Thoracic aorta (tissue), 2 donors: ENCODE data around the gene ZDHHC22. TPM values are rescaled to one million over a fixed set of nuclear protein-coding genes. Genes with fewer than 3 reads are reported as not detected.
A peak's percentile ranks its signal among the peaks of the same experiment; 100 is the strongest.

Source experiments
- ATAC-seq: fragments of 150-250 bp; one replicate; pipeline ENCODE4 v1.8.0; 2017; ENCODE audit warnings: low read depth; ENCODE audit not compliant: insufficient number of reproducible peaks, low FRiP score
- DNase-seq: peaks from one replicate; pipeline ENCODE4 v3.0.0-alpha.2; 2020; ENCODE audit warnings: low spot score
- H3K27ac ChIP-seq, 2 donors: fragments of 200-600 bp; sonication (generic); 1 replicate in 1 of 2; 2 replicates in 1 of 2; pipeline ENCODE4 v1.5.1; 2016; ENCODE audit warnings: mild to moderate bottlenecking in 2 of 2, moderate library complexity in 2 of 2
- H3K27me3 ChIP-seq: fragments of 200-600 bp; sonication (generic); replicated peaks from 2 replicates; pipeline ENCODE4 v1.6.0; 2016; ENCODE audit warnings: mild to moderate bottlenecking; ENCODE audit not compliant: insufficient read depth
- H3K36me3 ChIP-seq: fragments of 200-600 bp; sonication (generic); one replicate; pipeline ENCODE4 v1.5.1; 2016
- H3K4me1 ChIP-seq, 2 donors: fragments of 200-600 bp; sonication (generic); 1 replicate in 1 of 2; 2 replicates in 1 of 2; pipeline versions ENCODE4 v1.5.1 to v1.6.0; 2016; ENCODE audit warnings: low read depth in 2 of 2, mild to moderate bottlenecking in 1 of 2; ENCODE audit not compliant: control insufficient read depth in 1 of 2
- H3K4me3 ChIP-seq: fragments of 200-600 bp; sonication (generic); 2 replicates; pipeline ENCODE4 v1.5.1; 2016; ENCODE audit warnings: mild to moderate bottlenecking
- H3K9me3 ChIP-seq: fragments of 200-600 bp; sonication (generic); 2 replicates; pipeline ENCODE4 v1.5.1; 2016
- total RNA-seq, 2 donors: library from RNA; depleted of rRNA; stranded (reverse); fragments of >200 nt; gene quantifications; one replicate each; pipeline versions ENCODE4 v1.1.0 to v1.2.3, GENCODE V29; 2016
- TF ChIP-seq, protein P1 (sequence below): fragments of 200-600 bp; sonication (generic); IDR thresholded peaks from one replicate; pipeline ENCODE4 v1.5.1; 2019; ENCODE audit warnings: antibody characterized with exemption

ZDHHC22 gene, protein sequence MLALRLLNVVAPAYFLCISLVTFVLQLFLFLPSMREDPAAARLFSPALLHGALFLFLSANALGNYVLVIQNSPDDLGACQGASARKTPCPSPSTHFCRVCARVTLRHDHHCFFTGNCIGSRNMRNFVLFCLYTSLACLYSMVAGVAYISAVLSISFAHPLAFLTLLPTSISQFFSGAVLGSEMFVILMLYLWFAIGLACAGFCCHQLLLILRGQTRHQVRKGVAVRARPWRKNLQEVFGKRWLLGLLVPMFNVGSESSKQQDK
- total RNA-seq = not detected

GRCh38 chr14:77141214-77142004 lies at the start of gene ZDHHC22:
Gene ZDHHC22 (minus strand): TSS chr14:77141791. CDS start chr14:77139738, 2,053 bp downstream.
- ATAC-seq (no peak), DNase-seq (no peak)
- no peak within 1 kb of the TSS for H3K27ac ChIP-seq
- H3K9me3 ChIP-seq = no peaks in the 10 kb centered on the region
- TF ChIP-seq, protein P1, sequence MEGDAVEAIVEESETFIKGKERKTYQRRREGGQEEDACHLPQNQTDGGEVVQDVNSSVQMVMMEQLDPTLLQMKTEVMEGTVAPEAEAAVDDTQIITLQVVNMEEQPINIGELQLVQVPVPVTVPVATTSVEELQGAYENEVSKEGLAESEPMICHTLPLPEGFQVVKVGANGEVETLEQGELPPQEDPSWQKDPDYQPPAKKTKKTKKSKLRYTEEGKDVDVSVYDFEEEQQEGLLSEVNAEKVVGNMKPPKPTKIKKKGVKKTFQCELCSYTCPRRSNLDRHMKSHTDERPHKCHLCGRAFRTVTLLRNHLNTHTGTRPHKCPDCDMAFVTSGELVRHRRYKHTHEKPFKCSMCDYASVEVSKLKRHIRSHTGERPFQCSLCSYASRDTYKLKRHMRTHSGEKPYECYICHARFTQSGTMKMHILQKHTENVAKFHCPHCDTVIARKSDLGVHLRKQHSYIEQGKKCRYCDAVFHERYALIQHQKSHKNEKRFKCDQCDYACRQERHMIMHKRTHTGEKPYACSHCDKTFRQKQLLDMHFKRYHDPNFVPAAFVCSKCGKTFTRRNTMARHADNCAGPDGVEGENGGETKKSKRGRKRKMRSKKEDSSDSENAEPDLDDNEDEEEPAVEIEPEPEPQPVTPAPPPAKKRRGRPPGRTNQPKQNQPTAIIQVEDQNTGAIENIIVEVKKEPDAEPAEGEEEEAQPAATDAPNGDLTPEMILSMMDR = peak; percentile 44
- H3K4me1 ChIP-seq = peaks cover 20 to 28% of the 10 kb centered on the region in 2 donors
- peaks cover 16% of the 10 kb centered on the region for H3K27me3 ChIP-seq
- peak within 1 kb of the TSS; percentile 63 for H3K4me3 ChIP-seq
- no peaks in the 10 kb centered on the region for H3K36me3 ChIP-seq

- no peak for DNase-seq
- TF ChIP-seq, protein P1 = no peak
- no peaks in the 10 kb centered on the region for H3K36me3 ChIP-seq
Observed at GRCh38 chr14:77190977-77191376, 49.4 kb upstream of the ZDHHC22 start.

DNA sequence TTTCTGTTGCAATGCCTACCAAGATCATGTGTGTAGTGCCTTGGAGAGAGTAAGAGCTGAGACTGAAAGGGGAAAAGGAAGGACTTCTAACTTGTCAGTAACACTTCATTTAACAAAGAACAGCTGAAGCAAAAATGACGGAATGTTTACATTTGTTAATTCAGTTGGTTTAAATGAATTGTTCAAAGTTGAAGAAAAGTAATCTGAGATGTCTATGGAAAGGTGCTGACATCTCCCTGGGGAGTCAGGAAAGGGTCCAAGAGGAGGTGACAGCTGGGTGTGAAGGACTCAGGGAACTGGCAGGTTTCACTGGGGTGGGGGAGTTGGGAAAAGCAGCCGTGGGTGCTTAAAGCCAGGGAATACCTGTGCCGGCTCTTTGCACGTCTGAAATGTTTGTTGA lies 47.9 kb upstream of the ZDHHC22 start:
- Histone ChIP-seq H3K9me3 (no peaks in the 10 kb centered on the region), H3K36me3 (no peaks in the 10 kb centered on the region), H3K4me3 (no peak overlapping the region), H3K4me1 (no peaks in the 10 kb centered on the region), H3K27ac (no peak overlapping the region), H3K27me3 (no peaks in the 10 kb centered on the region)
- DNase-seq = no peak
- TF ChIP-seq, protein P1 = no peak
- ATAC-seq = no peak

More at GRCh38 chr14:77190977-77191376, 49.4 kb upstream of the ZDHHC22 start:
- H3K4me3 ChIP-seq = no peak overlapping the region
- ATAC-seq = no peak
- H3K4me1 ChIP-seq = no peaks in the 10 kb centered on the region
- H3K27ac ChIP-seq = no peak overlapping the region
- H3K9me3 ChIP-seq = no peaks in the 10 kb centered on the region
- no peaks in the 10 kb centered on the region for H3K27me3 ChIP-seq

DNA sequence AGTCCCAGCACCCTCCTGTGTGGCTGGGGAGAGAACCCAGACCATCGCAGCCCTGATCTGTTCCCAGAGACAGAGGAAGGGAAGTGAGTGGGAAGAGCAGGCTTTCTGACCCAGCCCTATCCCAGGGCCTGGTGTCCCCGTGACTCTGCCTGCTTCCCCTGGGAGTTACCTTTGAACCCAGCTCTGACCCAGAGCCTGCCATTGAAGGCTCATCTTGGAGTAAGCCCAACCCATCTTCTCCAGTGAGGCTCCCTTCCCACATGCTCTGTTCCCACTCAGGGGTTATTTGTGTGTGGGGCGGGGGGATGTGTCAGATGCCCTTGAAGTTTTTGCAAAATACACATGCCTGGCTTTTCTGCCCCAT lies 46.0 kb upstream of the ZDHHC22 start:
- no peak for ATAC-seq
- TF ChIP-seq, protein P1 = no peak
- Histone ChIP-seq H3K36me3 (no peaks in the 10 kb centered on the region), H3K27ac (no peak overlapping the region), H3K27me3 (no peaks in the 10 kb centered on the region), H3K4me3 (no peak overlapping the region), H3K4me1 (no peaks in the 10 kb centered on the region), H3K9me3 (no peaks in the 10 kb centered on the region)
- DNase-seq = no peak

GRCh38 chr14:77186911-77187648 lies 45.5 kb upstream of the ZDHHC22 start:
- no peak for ATAC-seq
- DNase-seq = no peak

More at GRCh38 chr14:77186911-77187648, 45.5 kb upstream of the ZDHHC22 start:
- Histone ChIP-seq H3K27me3 (no peaks in the 10 kb centered on the region), H3K27ac (no peak overlapping the region), H3K4me3 (no peak overlapping the region), H3K4me1 (peaks cover 0 to 4% of the 10 kb centered on the region in 2 donors), H3K36me3 (no peaks in the 10 kb centered on the region), H3K9me3 (no peaks in the 10 kb centered on the region)
- TF ChIP-seq, protein P1 = no peak
